Measurements from ENCODE around the gene PDE4B. TPM values are rescaled to one million over a fixed set of nuclear protein-coding genes. Genes with fewer than 3 reads are reported as not detected.

The PDE4B gene
- total and polyA plus RNA-seq, 10 of the 15 experiments (the other 5 are each of a cell fraction or from before 2014, with no cell fraction given), result 3.0 to 13.2 (median 5.7) TPM

- intact Hi-C loops (cut with micrococcal nuclease; ENCODE audit: unreplicated experiment) (loop anchor here (10.0 kb wide), 1 partner anchor 395 kb away; no protein-coding TSS in a partner anchor), in situ Hi-C loops (cut with MboI) (loop anchor here (5.0 kb wide), 2 partner anchors 292 to 502 kb away; no protein-coding TSS in a partner anchor)
- SMC1A ChIA-PET (ENCODE audit: uncharacterized antibody, unreplicated experiment), result no interaction called here
- no peak overlapping the region for H3K27ac ChIP-seq (ENCODE audit: control insufficient read depth, insufficient read depth)
- no peak for TF ChIP-seq SP1 (IDR thresholded peaks at IDR 0.05; ENCODE audit: low read depth, low read length)
- no peak for TF ChIP-seq JUNB (IDR thresholded peaks at IDR 0.05)
- TF ChIP-seq SUZ12 (IDR thresholded peaks at IDR 0.05; ENCODE audit: unreplicated experiment), result no peak
- TF ChIP-seq SMAD5 (IDR thresholded peaks at IDR 0.05; ENCODE audit: low read depth), result no peak
- no peak for TF ChIP-seq CEBPZ (IDR thresholded peaks at IDR 0.05; ENCODE audit: low read depth, low read length)
- no peak for TF ChIP-seq SREBF2 (IDR thresholded peaks at IDR 0.05; ENCODE audit: low read length)
- no peak for TF ChIP-seq SPI1 (IDR thresholded peaks at IDR 0.05; ENCODE audit: borderline replicate concordance, insufficient read depth, low read depth, low read length)
- no peak for TF ChIP-seq RCOR1 (conservative IDR thresholded peaks at IDR 0.05; ENCODE audit: low read depth, low read length)
- no peak for TF ChIP-seq SIN3A (IDR thresholded peaks at IDR 0.05; ENCODE audit: low read depth, low read length)
- TF ChIP-seq CUX1 (IDR thresholded peaks at IDR 0.05; ENCODE audit: insufficient replicate concordance, low read depth, low read length), result no peak
- no peaks in the 10 kb centered on the region for H3K9me3 ChIP-seq (replicated peaks; ENCODE audit: control insufficient read depth, insufficient read depth, low read length)
- WGBS (ENCODE audit: insufficient coverage, insufficient replicate concordance, low lambda C conversion rate, missing lambda C conversion rate), result 59% methylated on average over 3 of the region's 3 CpGs
- H3K79me2 ChIP-seq (ENCODE audit: control insufficient read depth, insufficient read depth, low read length), result no peaks in the 10 kb centered on the region
- no peaks in the 10 kb centered on the region for H3K27me3 ChIP-seq (replicated peaks in 1 of 2; ENCODE audit: control insufficient read depth in 2 of 2, insufficient read depth in 2 of 2, low read length in 1 of 2)
- no peak for DNase-seq (ENCODE audit: low read depth, low spot score)
- H2AFZ ChIP-seq (ENCODE audit: control insufficient read depth, low read depth, low read length), result no peak overlapping the region
- no peaks in the 10 kb centered on the region for H4K20me1 ChIP-seq (ENCODE audit: control insufficient read depth, insufficient read depth)
- CTCF ChIA-PET, result no interaction called here
- no peaks in the 10 kb centered on the region for H3K36me3 ChIP-seq (ENCODE audit: control insufficient read depth in 2 of 2, insufficient read depth in 2 of 2, low read length in 1 of 2)
- RAD21 ChIA-PET (ENCODE audit: unreplicated experiment), result no interaction called here
- BruUV-seq (replicated peaks), result no TSS peak
- no peak overlapping the region for H3K9ac ChIP-seq (ENCODE audit: control insufficient read depth, insufficient read depth, low read length)
- FAIRE-seq, result no peak
- no peak overlapping the region for H3K4me3 ChIP-seq
- no peaks in the 10 kb centered on the region for H3K4me1 ChIP-seq (ENCODE audit: control insufficient read depth, insufficient read depth, low read length)
- no peak overlapping the region for H3K4me2 ChIP-seq (ENCODE audit: control insufficient read depth, insufficient read depth)
- POLR2A ChIA-PET, result interaction anchor here (0.5 kb wide), 1 partner anchor 318 kb away, joined by 4 read pairs; no protein-coding TSS in a partner anchor
- no peak for ATAC-seq
These were observed 157.2 kb downstream of the PDE4B start for GRCh38 chr1:65949933-65950332.

Data from GM12878 (cell line).